Superior temporal gyrus (tissue), 1 donor: ENCODE data around the gene FGD5.

ENCODE experiments used
- DNase-seq: peaks from one replicate; pipeline ENCODE4 v3.0.0-alpha.2; 2016; ENCODE audit errors: extremely low spot score

Gene FGD5

GRCh38 chr3:14824646-14825045 is 5.9 kb downstream of the FGD5 start:
- no peak for DNase-seq

- no peak for DNase-seq
Observed at GRCh38 chr3:14826069-14826468, 7.3 kb downstream of the FGD5 start.

GRCh38 chr3:14827776-14828175 is 9.0 kb downstream of the FGD5 start:
- DNase-seq = no peak

GRCh38 chr3:14829811-14830210 is 11.0 kb downstream of the FGD5 start:
- no peak for DNase-seq

GRCh38 chr3:14831916-14832450 is 13.2 kb downstream of the FGD5 start:
- no peak for DNase-seq

- no peak for DNase-seq
Observed at GRCh38 chr3:14832975-14833722, 14.4 kb downstream of the FGD5 start.

- DNase-seq = no peak
Observed at GRCh38 chr3:14834121-14834520, 15.4 kb downstream of the FGD5 start.

- no peak for DNase-seq
Observed at GRCh38 chr3:14834807-14835466, 16.2 kb downstream of the FGD5 start.

GRCh38 chr3:14836049-14836468 is 17.3 kb downstream of the FGD5 start:
- no peak for DNase-seq

GRCh38 chr3:14837186-14837877 is 18.6 kb downstream of the FGD5 start:
- DNase-seq = no peak

- DNase-seq = no peak
Observed at GRCh38 chr3:14837878-14838258, 19.1 kb downstream of the FGD5 start.

GRCh38 chr3:14839236-14839635 is 20.5 kb downstream of the FGD5 start:
- no peak for DNase-seq

GRCh38 chr3:14841836-14842235 is 23.1 kb downstream of the FGD5 start:
- DNase-seq = no peak

GRCh38 chr3:14842277-14842676 is 23.5 kb downstream of the FGD5 start:
- DNase-seq = no peak

- DNase-seq = no peak
Observed at GRCh38 chr3:14843321-14843720, 24.6 kb downstream of the FGD5 start.

GRCh38 chr3:14844386-14845170 is 25.8 kb downstream of the FGD5 start:
- no peak for DNase-seq

GRCh38 chr3:14845180-14845579 is 26.4 kb downstream of the FGD5 start:
- no peak for DNase-seq

- no peak for DNase-seq
Observed at GRCh38 chr3:14845826-14846225, 27.1 kb downstream of the FGD5 start.

GRCh38 chr3:14846226-14846880 is 27.6 kb downstream of the FGD5 start:
- DNase-seq = no peak

GRCh38 chr3:14847613-14848541 is 29.1 kb downstream of the FGD5 start:
- DNase-seq = no peak
